Breast epithelium (tissue), 4 donors: ENCODE data around the gene NECAB3. TPM values are rescaled to one million over a fixed set of nuclear protein-coding genes. Genes with fewer than 3 reads are reported as not detected.

Source experiments
- DNase-seq, 2 donors: peaks; one replicate each; pipeline ENCODE4 v3.0.0-alpha.2; 2019; ENCODE audit warnings: low spot score in 2 of 2
- H3K27ac ChIP-seq, 2 donors: fragments of 200-600 bp; sonication (generic) in 1 of 2; one replicate each; pipeline ENCODE4 v1.5.1; 2016 to 2019; ENCODE audit warnings: mild to moderate bottlenecking in 1 of 2
- H3K27me3 ChIP-seq, 2 donors: fragments of 200-600 bp; sonication (generic) in 1 of 2; one replicate each; pipeline versions ENCODE4 v1.5.1 to v1.6.0; 2017 to 2019; ENCODE audit warnings: control low read depth in 1 of 2, mild to moderate bottlenecking in 1 of 2
- H3K36me3 ChIP-seq: fragments of 200-600 bp; one replicate; pipeline ENCODE4 v1.5.1; 2019
- H3K4me1 ChIP-seq, 2 donors: fragments of 200-600 bp; sonication (generic); one replicate each; pipeline ENCODE4 v1.5.1; 2016 to 2019; ENCODE audit warnings: control low read depth in 1 of 2
- H3K4me3 ChIP-seq, 3 donors: fragments of 200-600 bp; sonication (generic); 1 replicate in 2 of 3; 2 replicates in 1 of 3; pipeline ENCODE4 v1.5.1; 2016 to 2019; ENCODE audit warnings: mild to moderate bottlenecking in 3 of 3, moderate library complexity in 2 of 3
- H3K9me3 ChIP-seq, 2 donors: fragments of 200-600 bp; sonication (generic) in 1 of 2; one replicate each; pipeline ENCODE4 v1.5.1; 2016 to 2019; ENCODE audit warnings: control low read depth in 1 of 2
- POLR2A ChIP-seq: fragments of 450-650 bp; IDR thresholded peaks from one replicate; pipeline ENCODE4 v1.6.1; 2016; ENCODE audit warnings: antibody characterized with exemption, mild to moderate bottlenecking, moderate library complexity
- POLR2AphosphoS5 ChIP-seq, 3 donors: sonication (generic); formaldehyde crosslinking; IDR thresholded peaks; one replicate each; pipeline ENCODE4 v1.6.1; 2017; ENCODE audit warnings: antibody characterized with exemption in 3 of 3
- intact Hi-C: fragments of 100-400 bp; cut with DNase I; formaldehyde crosslinking; loops from one replicate; pipeline ENCODE4 v1.15.1; 2023; ENCODE audit warnings: low total_unique reads
- total RNA-seq, 3 donors: library from RNA; depleted of rRNA; stranded (reverse); fragments of >200 nt; gene quantifications; one replicate each; pipeline ENCODE4 v1.1.0, GENCODE V29; 2016
- TF ChIP-seq, protein P1 (sequence below), 3 donors: fragments of 450-650 bp; IDR thresholded peaks; one replicate each; pipeline ENCODE4 v1.5.1; 2016 to 2017; ENCODE audit warnings: antibody characterized with exemption in 3 of 3, mild to moderate bottlenecking in 3 of 3, moderate library complexity in 3 of 3

Gene NECAB3
- total RNA-seq, 3 donors from 2014 or later, result 23.4 to 37.3 (median 28.5) TPM

DNA sequence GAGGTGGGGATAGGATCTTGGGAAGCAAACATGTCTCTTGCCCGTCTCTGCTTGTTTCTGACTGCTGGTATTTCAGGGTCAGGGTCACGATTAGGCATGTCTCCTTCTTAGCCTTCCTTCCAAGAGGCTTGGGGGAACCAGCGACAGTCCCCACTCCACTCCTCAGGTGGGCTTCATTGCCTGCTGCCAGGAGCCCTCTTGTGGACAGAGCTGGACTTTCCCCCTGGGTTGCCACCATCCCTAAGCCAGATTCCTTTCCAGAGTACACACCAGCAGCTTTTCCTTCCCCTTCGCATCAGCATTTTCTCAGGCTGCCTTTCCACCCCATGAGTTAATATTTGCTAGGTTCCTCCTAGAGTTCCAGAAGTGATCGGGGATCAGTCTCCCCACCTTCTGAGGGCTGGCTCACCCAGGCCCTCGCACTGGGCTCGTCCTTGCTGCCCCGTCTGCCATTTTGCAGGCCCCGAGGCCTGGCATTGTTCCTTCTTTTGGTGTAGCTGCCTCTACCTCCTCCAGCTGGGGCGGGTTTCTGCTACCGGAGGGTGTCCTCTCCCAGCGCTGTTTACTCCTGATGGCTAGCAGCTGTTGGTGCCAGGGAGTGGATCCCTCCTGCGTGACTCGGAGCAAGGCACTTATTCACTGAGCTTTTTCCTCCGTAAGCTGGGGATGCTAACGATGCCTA is 20.9 kb downstream of the NECAB3 start:
- Histone ChIP-seq H3K4me3 (peak overlapping the region in 2 of 3 donors; percentile 20 to 46), H3K27ac (peak overlapping the region; percentile 50 to 58), H3K27me3 (no peaks in the 10 kb centered on the region), H3K36me3 (no peaks in the 10 kb centered on the region), H3K4me1 (peaks cover 0 to 5% of the 10 kb centered on the region in 2 donors), H3K9me3 (no peaks in the 10 kb centered on the region)
- DNase-seq, result no peak
- TF ChIP-seq, protein P1, sequence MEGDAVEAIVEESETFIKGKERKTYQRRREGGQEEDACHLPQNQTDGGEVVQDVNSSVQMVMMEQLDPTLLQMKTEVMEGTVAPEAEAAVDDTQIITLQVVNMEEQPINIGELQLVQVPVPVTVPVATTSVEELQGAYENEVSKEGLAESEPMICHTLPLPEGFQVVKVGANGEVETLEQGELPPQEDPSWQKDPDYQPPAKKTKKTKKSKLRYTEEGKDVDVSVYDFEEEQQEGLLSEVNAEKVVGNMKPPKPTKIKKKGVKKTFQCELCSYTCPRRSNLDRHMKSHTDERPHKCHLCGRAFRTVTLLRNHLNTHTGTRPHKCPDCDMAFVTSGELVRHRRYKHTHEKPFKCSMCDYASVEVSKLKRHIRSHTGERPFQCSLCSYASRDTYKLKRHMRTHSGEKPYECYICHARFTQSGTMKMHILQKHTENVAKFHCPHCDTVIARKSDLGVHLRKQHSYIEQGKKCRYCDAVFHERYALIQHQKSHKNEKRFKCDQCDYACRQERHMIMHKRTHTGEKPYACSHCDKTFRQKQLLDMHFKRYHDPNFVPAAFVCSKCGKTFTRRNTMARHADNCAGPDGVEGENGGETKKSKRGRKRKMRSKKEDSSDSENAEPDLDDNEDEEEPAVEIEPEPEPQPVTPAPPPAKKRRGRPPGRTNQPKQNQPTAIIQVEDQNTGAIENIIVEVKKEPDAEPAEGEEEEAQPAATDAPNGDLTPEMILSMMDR (IDR thresholded peaks at IDR 0.05), result peak; percentile 34 to 80 (median 58)
- no peak for TF ChIP-seq POLR2A
- intact Hi-C loops, result loop anchor here (10.0 kb wide), 1 partner anchor 189 kb away; no protein-coding TSS in a partner anchor

DNA sequence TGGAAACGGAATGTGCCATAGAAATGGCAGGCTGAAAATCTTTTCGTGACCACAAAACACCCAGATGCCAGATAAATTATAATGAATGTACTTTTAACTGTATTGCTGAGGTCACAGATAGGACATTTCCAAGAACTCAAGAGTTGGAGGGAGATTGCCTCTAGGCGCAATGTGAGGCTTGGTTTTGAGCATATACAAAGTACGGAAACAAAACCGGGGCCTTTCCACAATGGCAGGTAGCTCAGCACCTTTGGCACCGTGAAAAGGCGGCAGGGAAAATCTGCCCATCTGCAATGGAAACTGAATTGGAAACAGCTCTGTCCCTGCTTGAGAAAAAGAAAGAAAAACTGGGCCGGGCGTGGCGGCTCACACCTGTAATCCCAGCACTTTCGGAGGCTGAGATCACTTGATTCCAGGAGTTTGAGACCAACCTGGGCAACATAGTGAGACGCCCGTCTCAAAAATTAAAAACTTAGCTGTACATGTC is 22.6 kb downstream of the NECAB3 start:
- intact Hi-C loops, result loop anchor here (10.0 kb wide), 1 partner anchor 187 kb away; no protein-coding TSS in a partner anchor
- Histone ChIP-seq H3K27me3 (no peaks in the 10 kb centered on the region), H3K4me3 (no peak overlapping the region), H3K4me1 (peaks cover 0 to 10% of the 10 kb centered on the region in 2 donors), H3K9me3 (no peaks in the 10 kb centered on the region), H3K36me3 (no peaks in the 10 kb centered on the region), H3K27ac (peak overlapping the region; percentile 49 to 73)
- DNase-seq, result no peak
- TF ChIP-seq POLR2A (no peak), POLR2AphosphoS5 (IDR thresholded peaks at IDR 0.05) (no peak)
- TF ChIP-seq, protein P1 (IDR thresholded peaks at IDR 0.05), result no peak

DNA sequence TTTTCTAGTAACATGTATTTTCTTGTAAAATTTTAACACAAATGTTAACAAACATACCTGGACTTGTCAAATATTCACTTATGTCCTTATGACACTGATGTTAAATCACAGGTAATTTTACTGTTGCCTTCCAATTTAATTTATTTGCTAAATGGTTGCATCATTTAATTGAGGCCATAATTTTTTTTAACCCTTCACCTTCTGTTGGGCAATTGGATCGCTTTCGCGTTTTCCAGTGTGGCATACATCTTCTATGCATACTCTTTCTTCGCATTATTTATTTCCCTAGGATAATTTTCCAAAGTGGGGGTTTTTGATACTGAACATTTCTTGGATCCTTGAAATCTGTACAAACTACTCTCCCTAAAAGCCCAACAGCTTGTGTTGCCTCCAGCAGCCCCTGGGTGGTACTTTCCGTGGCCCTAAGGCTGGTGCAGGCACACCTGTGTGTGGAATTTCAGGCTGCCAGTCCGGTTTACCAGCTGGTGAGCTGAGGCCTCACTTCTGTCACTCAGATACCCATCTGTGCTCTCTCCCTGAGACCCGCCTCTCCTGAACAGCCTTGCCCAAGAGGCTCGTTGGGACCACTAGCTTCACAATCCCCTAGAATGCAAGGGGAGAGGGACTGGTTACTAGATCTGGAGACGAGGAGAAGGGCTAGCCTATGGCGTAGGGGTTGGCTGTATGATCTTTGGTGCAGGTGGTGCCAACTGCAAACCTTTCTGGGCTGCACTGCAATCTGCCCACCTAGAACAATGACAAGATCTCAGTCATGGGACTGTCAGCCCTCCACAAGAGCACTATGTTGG is 23.3 kb downstream of the NECAB3 start:
- Histone ChIP-seq H3K27me3 (no peaks in the 10 kb centered on the region), H3K27ac (peak overlapping the region; percentile 49 to 73), H3K36me3 (no peaks in the 10 kb centered on the region), H3K9me3 (no peaks in the 10 kb centered on the region), H3K4me3 (no peak overlapping the region), H3K4me1 (peaks cover 0 to 10% of the 10 kb centered on the region in 2 donors)
- intact Hi-C loops, result loop anchor here (10.0 kb wide), 1 partner anchor 186 kb away; no protein-coding TSS in a partner anchor
- TF ChIP-seq, protein P1 (IDR thresholded peaks at IDR 0.05), result peak in 1 of 3 donors; percentile 13
- peak in 2 of 3 donors; percentile 19 to 24 for TF ChIP-seq POLR2AphosphoS5 (IDR thresholded peaks at IDR 0.05)
- no peak for TF ChIP-seq POLR2A
- DNase-seq, result peak; percentile 46 to 76

DNA sequence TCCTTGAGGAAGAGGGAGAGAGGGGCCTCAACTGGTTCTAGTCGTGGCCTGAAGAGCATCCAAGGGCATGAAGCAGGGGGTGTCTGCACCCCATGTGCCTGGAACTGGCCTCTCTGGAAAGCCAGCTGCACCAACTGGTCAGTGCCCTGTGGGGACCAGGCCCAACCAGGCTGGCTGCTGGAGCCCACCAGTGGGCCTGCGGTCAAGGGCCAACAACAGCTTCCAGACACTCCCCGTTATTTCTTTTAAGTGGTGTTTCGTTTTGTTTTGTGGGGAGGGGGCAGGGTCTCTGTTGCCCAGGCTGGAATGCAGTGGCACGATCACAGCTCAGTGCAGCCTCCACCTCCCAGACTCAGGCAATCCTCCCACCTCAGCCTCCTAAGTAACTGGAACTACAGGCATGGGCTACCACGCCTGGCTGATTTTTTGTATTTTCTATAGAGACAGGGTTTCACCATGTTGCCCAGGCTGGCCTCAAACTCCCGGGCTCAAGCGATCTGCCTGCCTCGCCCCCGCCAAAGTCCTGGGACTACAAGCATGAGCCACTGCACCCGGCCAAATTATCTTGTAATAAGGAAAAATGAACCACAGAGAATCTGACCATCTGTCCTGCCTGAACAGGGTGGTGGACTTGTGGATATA is 24.0 kb downstream of the NECAB3 start:
- H3K9me3 ChIP-seq, result no peaks in the 10 kb centered on the region
- intact Hi-C loops, result loop anchor here (10.0 kb wide), 1 partner anchor 185 kb away; no protein-coding TSS in a partner anchor
- no peak overlapping the region for H3K4me3 ChIP-seq
- TF ChIP-seq POLR2AphosphoS5 (IDR thresholded peaks at IDR 0.05), result no peak
- TF ChIP-seq POLR2A, result no peak
- TF ChIP-seq, protein P1 (IDR thresholded peaks at IDR 0.05), result no peak
- H3K27ac ChIP-seq, result peak overlapping the region in 1 of 2 donors; percentile 73
- H3K36me3 ChIP-seq, result no peaks in the 10 kb centered on the region
- no peaks in the 10 kb centered on the region for H3K27me3 ChIP-seq
- H3K4me1 ChIP-seq, result peaks cover 0 to 10% of the 10 kb centered on the region in 2 donors
- DNase-seq, result no peak
